Activated T-cell treated with anti-CD3 and anti-CD28 coated beads, Interleukin-2, amount 50 U/mL, for 72 hours (primary cell): Measurements from ENCODE around the gene CARD18. TPM values are rescaled to one million over a fixed set of nuclear protein-coding genes. Genes with fewer than 3 reads are reported as not detected.

Experiments used
- ATAC-seq, 2 donors: fragments of 150-1000 bp; cut with Tn5 transposase; replicated peaks in 1 of 2; 2 replicates each; pipeline ENCODE4 v1.10.0; 2021; ENCODE audit warnings: moderate library complexity in 2 of 2, mild to moderate bottlenecking in 1 of 2
- DNase-seq, 2 donors: peaks; one replicate each; pipeline ENCODE4 v3.0.0; 2021 to 2022; ENCODE audit warnings: mixed read lengths in 1 of 2
- H3K27ac Mint-ChIP-seq: one replicate; pipeline ENCODE4 v1.8.0; 2022; ENCODE audit warnings: mild to moderate bottlenecking, moderate library complexity, mixed read lengths
- H3K27me3 Mint-ChIP-seq: one replicate; pipeline ENCODE4 v1.8.0; 2022; ENCODE audit warnings: low read depth, mixed read lengths
- H3K36me3 Mint-ChIP-seq, 2 donors: one replicate each; pipeline ENCODE4 v1.8.0; 2022; ENCODE audit warnings: mixed read lengths in 2 of 2, mild to moderate bottlenecking in 1 of 2; ENCODE audit not compliant: insufficient read depth in 2 of 2
- H3K4me1 Mint-ChIP-seq: one replicate; pipeline ENCODE4 v1.8.0; 2022; ENCODE audit warnings: low read depth, mixed read lengths
- H3K4me3 Mint-ChIP-seq, 2 donors: one replicate each; pipeline ENCODE4 v1.8.0; 2022; ENCODE audit warnings: mild to moderate bottlenecking in 2 of 2, mixed read lengths in 2 of 2, moderate library complexity in 2 of 2
- H3K9me3 Mint-ChIP-seq, 2 donors: one replicate each; pipeline ENCODE4 v1.8.0; 2022; ENCODE audit warnings: mixed read lengths in 2 of 2
- total RNA-seq, 2 donors: library from RNA; stranded (reverse); gene quantifications; one replicate each; pipeline ENCODE4 v1.2.3, GENCODE V29; 2022

The CARD18 gene
- total RNA-seq, 2 donors from 2014 or later, result not detected

DNA sequence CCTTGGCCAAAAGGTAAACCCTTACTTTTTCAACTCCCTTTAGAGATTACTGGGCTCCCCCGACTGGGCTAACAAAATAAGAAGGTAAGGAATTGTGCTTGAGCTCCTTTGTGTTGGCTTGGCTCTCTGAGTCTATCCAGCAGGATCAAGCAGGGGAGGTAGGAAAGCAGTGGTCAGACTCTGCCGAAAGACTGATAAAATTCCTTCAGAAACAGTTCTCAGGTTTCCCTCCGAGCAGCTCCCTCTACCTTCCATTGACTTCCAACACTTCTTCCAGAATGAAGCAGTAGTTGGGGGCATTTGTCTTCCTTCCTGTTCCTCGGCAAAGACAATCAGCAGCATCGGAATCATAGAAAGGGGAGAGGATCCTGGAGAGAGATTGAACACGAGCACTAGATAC lies 16.1 kb upstream of the CARD18 start:
- Mint-ChIP-seq H3K4me3 (no peak overlapping the region), H3K36me3 (no peaks in the 10 kb centered on the region), H3K4me1 (no peaks in the 10 kb centered on the region), H3K9me3 (no peaks in the 10 kb centered on the region), H3K27me3 (no peaks in the 10 kb centered on the region), H3K27ac (no peak overlapping the region)
- ATAC-seq, result no peak
- no peak for DNase-seq

GRCh38 chr11:105153392-105153791 lies 13.8 kb upstream of the CARD18 start:
- Mint-ChIP-seq H3K27me3 (no peaks in the 10 kb centered on the region), H3K4me3 (no peak overlapping the region), H3K9me3 (no peaks in the 10 kb centered on the region), H3K4me1 (no peaks in the 10 kb centered on the region), H3K27ac (no peak overlapping the region), H3K36me3 (no peaks in the 10 kb centered on the region)
- DNase-seq (no peak), ATAC-seq (no peak)

DNA sequence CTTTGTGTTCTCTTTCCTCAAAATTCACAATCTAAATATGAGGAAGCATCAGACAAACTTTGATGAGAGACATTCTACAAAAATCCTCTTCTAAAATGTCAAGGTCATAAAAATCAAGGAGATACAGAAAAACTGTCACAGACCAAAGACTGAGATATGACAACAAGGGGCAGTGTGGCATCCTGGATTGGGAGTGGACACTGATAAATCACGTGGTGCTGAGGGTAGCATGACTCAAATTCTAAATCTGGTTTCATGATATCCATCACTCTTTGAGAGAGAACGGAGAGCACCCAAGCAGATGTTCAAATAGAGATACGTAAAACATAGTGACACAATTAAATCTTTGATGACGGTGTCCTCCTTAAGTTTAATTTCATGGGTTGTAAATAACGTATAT lies 13.0 kb upstream of the CARD18 start:
- DNase-seq (no peak), ATAC-seq (no peak)
- H3K4me1 Mint-ChIP-seq, result no peaks in the 10 kb centered on the region
- no peak overlapping the region for H3K27ac Mint-ChIP-seq
- no peaks in the 10 kb centered on the region for H3K36me3 Mint-ChIP-seq
- no peaks in the 10 kb centered on the region for H3K9me3 Mint-ChIP-seq
- H3K4me3 Mint-ChIP-seq, result no peak overlapping the region
- no peaks in the 10 kb centered on the region for H3K27me3 Mint-ChIP-seq

DNA sequence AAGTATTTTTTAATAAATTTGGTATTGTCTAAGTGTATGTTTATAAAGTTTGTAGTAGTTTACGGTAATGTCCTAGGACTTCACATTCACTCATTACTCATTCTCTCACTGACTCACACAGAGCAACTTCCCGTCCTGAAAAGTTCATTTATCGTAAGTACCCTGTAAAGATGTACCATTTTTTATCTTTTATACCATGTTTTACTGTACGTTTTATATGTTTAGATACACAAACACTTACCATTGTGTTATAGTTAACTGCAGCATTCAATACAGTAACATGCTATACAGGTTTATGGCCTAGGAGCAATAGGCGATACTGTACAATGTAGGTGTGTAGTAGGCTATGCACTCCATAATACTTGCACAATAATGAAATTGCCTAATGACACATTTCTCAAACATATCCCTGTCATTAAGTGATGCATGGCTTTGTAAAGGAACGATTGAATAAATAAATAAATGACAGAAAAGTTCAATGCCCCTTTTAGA lies 12.5 kb upstream of the CARD18 start:
- H3K9me3 Mint-ChIP-seq, result no peaks in the 10 kb centered on the region
- no peaks in the 10 kb centered on the region for H3K4me1 Mint-ChIP-seq
- H3K4me3 Mint-ChIP-seq, result no peak overlapping the region
- no peak for ATAC-seq
- no peaks in the 10 kb centered on the region for H3K27me3 Mint-ChIP-seq
- H3K27ac Mint-ChIP-seq, result no peak overlapping the region
- DNase-seq, result no peak
- no peaks in the 10 kb centered on the region for H3K36me3 Mint-ChIP-seq

DNA sequence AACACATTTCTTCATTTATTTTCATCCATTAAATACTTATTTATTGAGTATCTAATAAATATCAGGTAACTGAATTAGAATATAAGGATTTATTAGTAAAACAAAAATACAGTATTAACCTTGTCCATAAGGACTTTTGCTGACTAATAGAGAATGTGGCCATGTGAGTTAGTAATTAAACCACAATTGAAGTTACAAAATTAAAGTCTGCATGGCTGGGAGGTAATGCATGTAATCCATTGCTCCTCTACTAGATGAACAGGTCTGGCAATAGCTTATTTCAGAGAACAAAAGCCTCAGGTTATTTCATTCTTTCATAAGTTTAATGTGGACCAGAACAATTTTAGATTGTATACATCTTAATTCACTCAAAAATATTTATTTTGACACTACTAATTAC lies 9.9 kb upstream of the CARD18 start:
- no peak overlapping the region for H3K4me3 Mint-ChIP-seq

DNA sequence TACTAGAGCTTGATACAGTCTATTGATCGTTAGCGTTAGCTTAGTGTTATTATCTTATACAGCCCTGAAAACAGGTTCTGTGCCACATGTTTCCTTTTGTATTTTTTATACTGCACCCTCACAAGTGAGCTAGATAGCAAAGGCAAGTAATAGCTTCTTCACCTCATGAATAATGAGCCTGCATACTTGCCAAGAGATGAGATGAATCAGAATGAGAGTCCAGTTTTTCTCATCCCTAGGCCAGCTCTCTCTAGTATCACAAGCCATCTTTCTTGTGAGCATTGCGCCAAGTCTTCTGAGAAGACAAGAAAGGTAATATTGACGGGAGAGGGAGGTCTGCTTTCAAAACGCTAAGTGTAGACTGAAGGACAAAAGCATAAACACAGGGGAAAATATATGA lies 8.7 kb upstream of the CARD18 start:
- H3K9me3 Mint-ChIP-seq, result no peaks in the 10 kb centered on the region
- DNase-seq, result no peak
- H3K36me3 Mint-ChIP-seq, result no peaks in the 10 kb centered on the region
- ATAC-seq, result no peak
- H3K27me3 Mint-ChIP-seq, result no peaks in the 10 kb centered on the region
- H3K27ac Mint-ChIP-seq, result no peak overlapping the region
- no peaks in the 10 kb centered on the region for H3K4me1 Mint-ChIP-seq
- H3K4me3 Mint-ChIP-seq, result no peak overlapping the region

More for the DNA sequence above, 9.9 kb upstream of the CARD18 start:
- Mint-ChIP-seq H3K4me1 (no peaks in the 10 kb centered on the region), H3K27ac (no peak overlapping the region), H3K27me3 (no peaks in the 10 kb centered on the region), H3K36me3 (no peaks in the 10 kb centered on the region), H3K9me3 (no peaks in the 10 kb centered on the region)
- no peak for ATAC-seq
- no peak for DNase-seq

GRCh38 chr11:105144887-105145286 lies 5.3 kb upstream of the CARD18 start:
- ATAC-seq, result no peak
- DNase-seq, result no peak
- no peak overlapping the region for H3K4me3 Mint-ChIP-seq
- H3K27ac Mint-ChIP-seq, result no peak overlapping the region
- no peaks in the 10 kb centered on the region for H3K27me3 Mint-ChIP-seq
- no peaks in the 10 kb centered on the region for H3K36me3 Mint-ChIP-seq
- H3K9me3 Mint-ChIP-seq, result no peaks in the 10 kb centered on the region
- no peaks in the 10 kb centered on the region for H3K4me1 Mint-ChIP-seq

GRCh38 chr11:105142167-105142566 lies 2.6 kb upstream of the CARD18 start:
- H3K9me3 Mint-ChIP-seq, result peaks cover 0 to 3% of the 10 kb centered on the region in 2 donors
- H3K4me1 Mint-ChIP-seq, result no peaks in the 10 kb centered on the region
- no peak for ATAC-seq
- no peaks in the 10 kb centered on the region for H3K27me3 Mint-ChIP-seq
- no peak for DNase-seq
- H3K36me3 Mint-ChIP-seq, result no peaks in the 10 kb centered on the region
- H3K4me3 Mint-ChIP-seq, result no peak overlapping the region
- H3K27ac Mint-ChIP-seq, result no peak overlapping the region

GRCh38 chr11:105137286-105137685 lies 2.3 kb downstream of the CARD18 start:
- DNase-seq, result no peak
- no peak overlapping the region for H3K27ac Mint-ChIP-seq
- H3K36me3 Mint-ChIP-seq, result peaks cover 1 to 2% of the 10 kb centered on the region in 2 donors
- no peak for ATAC-seq
- H3K27me3 Mint-ChIP-seq, result no peaks in the 10 kb centered on the region
- no peak overlapping the region for H3K4me3 Mint-ChIP-seq
- peaks cover 4 to 5% of the 10 kb centered on the region in 2 donors for H3K9me3 Mint-ChIP-seq
- H3K4me1 Mint-ChIP-seq, result no peaks in the 10 kb centered on the region

DNA sequence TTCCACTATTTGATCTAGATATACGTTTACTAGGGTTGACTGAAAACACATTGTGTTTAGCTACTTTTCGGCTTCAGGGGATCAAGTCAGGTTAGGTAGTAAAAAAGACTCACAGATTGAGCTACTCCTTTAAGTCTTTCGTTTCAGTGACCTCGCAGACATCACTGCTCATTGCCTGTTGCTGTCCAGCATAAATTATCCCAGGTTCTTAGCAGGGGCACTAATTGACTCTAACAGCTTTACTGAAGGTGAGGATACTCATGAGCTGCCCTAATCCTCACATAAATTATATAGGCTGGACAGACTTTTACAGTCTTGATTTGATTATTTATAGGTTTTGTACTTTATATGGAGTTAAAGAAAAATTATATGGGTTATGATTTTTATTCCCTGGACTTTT lies 3.7 kb downstream of the CARD18 start:
- Mint-ChIP-seq H3K27me3 (no peaks in the 10 kb centered on the region), H3K27ac (no peak overlapping the region), H3K4me1 (no peaks in the 10 kb centered on the region), H3K4me3 (no peak overlapping the region), H3K36me3 (peaks cover 4% of the 10 kb centered on the region in 2 donors), H3K9me3 (peaks cover 5 to 6% of the 10 kb centered on the region in 2 donors)
- DNase-seq (no peak), ATAC-seq (no peak)

- DNase-seq, result no peak
- Mint-ChIP-seq H3K27me3 (no peaks in the 10 kb centered on the region), H3K4me1 (no peaks in the 10 kb centered on the region), H3K27ac (no peak overlapping the region), H3K36me3 (peaks cover 4% of the 10 kb centered on the region in 2 donors), H3K9me3 (peaks cover 2 to 6% of the 10 kb centered on the region in 2 donors), H3K4me3 (no peak overlapping the region)
- ATAC-seq, result no peak
Observed at GRCh38 chr11:105132716-105133511, 6.7 kb downstream of the CARD18 start.

DNA sequence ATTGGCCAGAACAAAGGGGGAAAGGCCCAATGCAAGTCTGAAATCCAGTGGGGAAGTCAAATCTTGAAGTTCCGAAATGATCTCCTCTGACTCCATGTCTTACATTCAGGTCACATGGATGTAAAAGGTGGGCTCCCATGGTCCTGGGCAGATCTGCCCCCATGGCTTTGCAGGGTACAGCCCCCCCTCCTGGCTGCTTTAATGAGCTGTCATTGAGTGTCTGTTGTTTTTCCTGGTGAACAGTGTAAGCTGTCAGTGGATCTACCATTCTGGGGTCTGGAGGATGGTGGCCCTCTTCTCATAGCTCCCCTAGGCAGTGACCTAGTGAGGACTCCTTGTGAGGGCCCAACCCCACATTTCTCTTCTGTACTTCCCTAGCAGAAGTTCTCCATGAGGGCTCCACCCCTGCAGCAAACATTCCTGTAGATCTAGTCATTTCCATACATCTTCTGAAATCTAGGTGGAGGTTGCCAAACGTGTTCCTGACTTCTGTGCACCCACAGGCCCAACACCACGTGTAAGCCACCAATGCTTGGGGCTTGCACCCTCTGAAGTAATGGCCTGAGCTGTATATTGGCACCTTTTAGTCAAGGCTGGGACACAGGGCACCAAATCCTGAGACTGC lies 9.3 kb downstream of the CARD18 start:
- ATAC-seq, result no peak
- no peaks in the 10 kb centered on the region for H3K4me1 Mint-ChIP-seq
- no peak overlapping the region for H3K4me3 Mint-ChIP-seq
- no peak overlapping the region for H3K27ac Mint-ChIP-seq
- H3K9me3 Mint-ChIP-seq, result peaks cover 0 to 11% of the 10 kb centered on the region in 2 donors
- peaks cover 2% of the 10 kb centered on the region in 2 donors for H3K36me3 Mint-ChIP-seq
- DNase-seq, result no peak
- H3K27me3 Mint-ChIP-seq, result no peaks in the 10 kb centered on the region

GRCh38 chr11:105124756-105125155 lies 14.8 kb downstream of the CARD18 start:
- Mint-ChIP-seq H3K9me3 (peaks cover 0 to 10% of the 10 kb centered on the region in 2 donors), H3K4me1 (no peaks in the 10 kb centered on the region), H3K36me3 (no peaks in the 10 kb centered on the region), H3K27ac (no peak overlapping the region), H3K27me3 (no peaks in the 10 kb centered on the region), H3K4me3 (no peak overlapping the region)
- ATAC-seq (no peak), DNase-seq (no peak)
